ENCODE results near the gene NDUFS5.
A peak's percentile ranks its signal among the peaks of the same experiment; 100 is the strongest.
"Not testable (repeated sequence)": the region's sequence is repeated elsewhere in the genome, so short reads cannot be mapped to it uniquely, and the experiment has no call there.

The NDUFS5 gene

DNA sequence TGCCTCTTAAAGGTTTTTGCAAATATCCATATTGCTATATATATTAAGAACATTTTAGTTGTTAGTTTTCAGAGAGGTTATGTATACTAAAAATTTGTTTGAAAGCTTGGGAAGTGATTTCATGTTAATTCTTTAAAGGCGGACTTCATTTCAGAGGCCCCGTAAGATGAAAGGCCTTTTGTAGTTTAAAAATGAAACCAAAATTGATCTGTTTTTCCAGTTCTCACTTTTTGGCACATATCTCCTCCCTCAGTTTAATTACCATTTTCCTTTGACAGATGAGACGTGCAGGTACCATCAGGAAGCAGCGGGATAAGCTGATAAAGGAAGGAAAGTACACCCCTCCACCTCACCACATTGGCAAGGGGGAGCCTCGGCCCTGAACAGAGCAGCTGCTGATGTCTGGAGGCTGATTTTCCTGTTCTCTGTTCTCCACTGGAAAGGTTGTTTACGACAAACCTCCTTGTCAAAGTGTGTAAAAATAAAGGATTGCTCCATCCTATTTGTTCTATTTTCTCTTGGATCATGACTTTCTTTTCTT, 8.0 kb downstream of the NDUFS5 start:
- Mint-ChIP-seq H3K36me3 (peaks cover 58% of the 10 kb centered on the region), H3K9me3 (no peaks in the 10 kb centered on the region), H3K4me1 (peaks cover 48% of the 10 kb centered on the region), H3K27me3 (no peaks in the 10 kb centered on the region), H3K27ac (peak overlapping the region; percentile 91), H3K4me3 (peak overlapping the region; percentile 70)
- DNase-seq = peak; percentile 40
- CTCF ChIA-PET = interaction anchor here (1.2 kb wide), 1 partner anchor 10 kb away, joined by 5 read pairs; no protein-coding TSS in a partner anchor

DNA sequence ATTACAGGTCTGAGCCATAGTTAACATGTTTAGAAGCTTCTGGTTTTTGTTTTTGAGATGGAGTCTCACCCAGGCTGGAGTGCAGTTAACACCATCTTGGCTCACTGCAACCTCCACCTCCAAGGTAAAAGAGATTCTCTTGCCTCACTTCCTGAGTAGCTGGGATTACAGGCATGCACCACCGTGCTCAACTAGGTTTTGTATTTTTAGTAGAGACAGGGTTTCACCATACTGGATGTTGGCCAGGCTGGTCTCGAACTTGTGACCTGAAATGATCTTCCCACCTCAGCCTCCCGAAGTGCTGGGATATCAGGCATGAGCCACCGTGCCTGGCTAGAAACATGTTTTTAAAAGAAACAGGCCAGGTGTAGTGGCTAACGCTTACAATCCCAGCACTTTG, 10.5 kb downstream of the NDUFS5 start:
- H3K36me3 Mint-ChIP-seq = peaks cover 49% of the 10 kb centered on the region
- H3K4me1 Mint-ChIP-seq = peaks cover 46% of the 10 kb centered on the region
- no peak for DNase-seq
- no peaks in the 10 kb centered on the region for H3K9me3 Mint-ChIP-seq
- CTCF ChIA-PET = no interaction called here
- no peaks in the 10 kb centered on the region for H3K27me3 Mint-ChIP-seq
- H3K4me3 Mint-ChIP-seq = no peak overlapping the region
- no peak overlapping the region for H3K27ac Mint-ChIP-seq

DNA sequence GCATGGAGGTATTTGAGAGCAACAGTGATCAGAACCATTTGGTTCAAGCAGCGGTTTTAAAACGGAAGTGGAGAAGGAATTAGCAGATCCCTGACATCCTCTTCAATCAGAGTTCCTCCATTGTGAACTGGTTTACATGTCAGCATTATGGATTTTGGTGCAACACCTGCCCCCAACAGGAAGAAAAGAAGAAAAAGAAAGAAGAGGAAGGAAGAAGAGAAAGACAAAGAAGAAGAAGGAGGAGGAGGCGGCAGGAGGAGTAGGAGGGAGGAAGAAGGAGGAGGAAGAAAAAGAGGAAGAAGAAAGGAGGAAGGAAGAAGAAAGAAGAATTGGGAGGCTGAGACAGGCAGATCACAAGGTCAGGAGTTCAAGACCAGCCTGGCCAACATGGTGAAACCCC, 17.4 kb downstream of the NDUFS5 start:
- Mint-ChIP-seq H3K9me3 (no peaks in the 10 kb centered on the region), H3K4me1 (peaks cover 14% of the 10 kb centered on the region), H3K36me3 (peaks cover 24% of the 10 kb centered on the region), H3K27me3 (no peaks in the 10 kb centered on the region), H3K4me3 (no peak overlapping the region), H3K27ac (no peak overlapping the region)
- no peak for DNase-seq
- CTCF ChIA-PET = no interaction called here

DNA sequence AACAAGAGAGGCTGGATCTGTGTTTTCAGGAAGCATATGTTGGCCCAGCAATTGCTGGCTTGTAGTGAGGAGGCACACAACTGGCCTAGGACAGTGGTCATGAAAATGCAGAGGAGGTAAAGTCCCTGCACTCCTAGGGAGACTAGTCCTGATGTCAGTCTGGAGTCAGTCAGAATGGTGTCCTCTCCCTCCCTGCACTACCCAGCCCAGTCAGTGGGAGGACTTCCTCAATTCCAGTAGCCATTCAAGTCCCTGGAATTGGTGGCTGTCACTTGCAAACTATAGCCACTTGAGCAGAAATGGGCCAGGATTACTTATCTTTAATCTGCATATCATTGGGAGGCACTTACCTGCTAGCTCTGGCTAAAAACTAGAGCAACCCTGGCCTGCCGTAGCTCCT, 18.6 kb downstream of the NDUFS5 start:
- CTCF ChIA-PET = no interaction called here
- Mint-ChIP-seq H3K27ac (no peak overlapping the region), H3K9me3 (no peaks in the 10 kb centered on the region), H3K4me3 (no peak overlapping the region), H3K4me1 (peaks cover 5% of the 10 kb centered on the region), H3K36me3 (peaks cover 20% of the 10 kb centered on the region), H3K27me3 (no peaks in the 10 kb centered on the region)
- DNase-seq = no peak

DNA sequence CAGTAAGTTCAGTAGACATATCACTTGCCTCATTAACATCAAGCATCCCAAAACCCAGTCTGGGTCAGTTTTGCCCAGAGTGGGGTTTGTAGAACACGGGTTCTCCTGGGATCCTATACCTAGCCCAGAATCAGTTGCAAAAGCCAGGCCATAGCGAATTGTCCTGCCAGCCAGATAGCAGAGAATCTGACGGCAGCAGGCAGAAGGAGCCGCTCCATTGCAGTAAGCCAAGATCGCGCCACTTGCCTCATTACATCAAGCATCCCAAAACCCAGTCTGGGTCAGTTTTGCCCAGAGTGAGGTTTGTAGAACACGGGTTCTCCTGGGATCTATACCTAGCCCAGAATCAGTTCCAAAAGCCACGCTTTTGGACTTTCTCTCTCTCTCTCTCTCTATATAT, 19.1 kb downstream of the NDUFS5 start:
- no peaks in the 10 kb centered on the region for H3K9me3 Mint-ChIP-seq
- no peaks in the 10 kb centered on the region for H3K27me3 Mint-ChIP-seq
- DNase-seq = no peak
- H3K36me3 Mint-ChIP-seq = peaks cover 20% of the 10 kb centered on the region
- no peak overlapping the region for H3K27ac Mint-ChIP-seq
- CTCF ChIA-PET = no interaction called here
- peaks cover 7% of the 10 kb centered on the region for H3K4me1 Mint-ChIP-seq
- no peak overlapping the region for H3K4me3 Mint-ChIP-seq

DNA sequence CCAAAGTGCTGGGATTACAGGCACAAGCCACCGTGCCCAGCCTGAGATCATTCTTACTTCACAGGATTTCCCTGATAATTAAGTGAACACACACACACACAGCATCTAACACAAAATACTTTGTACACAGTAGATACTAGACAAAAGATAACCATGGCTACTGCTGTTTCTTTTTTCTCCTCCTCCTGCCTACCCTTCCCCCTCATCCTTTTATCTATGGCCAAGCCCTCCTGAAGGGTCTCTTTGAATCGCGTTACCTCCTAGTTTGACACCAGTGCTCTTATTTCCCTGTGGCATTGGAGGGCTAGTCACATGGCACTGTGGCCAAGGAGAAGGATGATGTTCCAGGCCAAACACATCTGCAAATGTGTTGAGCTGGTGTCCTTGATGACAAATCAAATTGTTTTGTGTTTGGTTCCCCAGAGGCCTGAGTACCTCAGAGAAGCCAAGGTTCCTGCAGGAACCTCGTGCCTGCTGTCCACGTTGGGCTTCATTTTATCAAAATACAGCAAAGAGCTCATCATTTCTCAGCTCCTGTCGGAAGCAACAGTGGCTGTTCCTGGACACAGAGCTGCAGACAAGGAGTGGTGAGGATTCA, 20.6 kb downstream of the NDUFS5 start:
- Mint-ChIP-seq H3K4me3 (no peak overlapping the region), H3K36me3 (peaks cover 20% of the 10 kb centered on the region), H3K27ac (peak overlapping the region; percentile 42), H3K27me3 (no peaks in the 10 kb centered on the region), H3K4me1 (peaks cover 13% of the 10 kb centered on the region), H3K9me3 (no peaks in the 10 kb centered on the region)
- no peak for DNase-seq
- CTCF ChIA-PET = interaction anchor here (0.6 kb wide), 1 partner anchor 999 kb away, joined by 3 read pairs; no protein-coding TSS in a partner anchor

DNA sequence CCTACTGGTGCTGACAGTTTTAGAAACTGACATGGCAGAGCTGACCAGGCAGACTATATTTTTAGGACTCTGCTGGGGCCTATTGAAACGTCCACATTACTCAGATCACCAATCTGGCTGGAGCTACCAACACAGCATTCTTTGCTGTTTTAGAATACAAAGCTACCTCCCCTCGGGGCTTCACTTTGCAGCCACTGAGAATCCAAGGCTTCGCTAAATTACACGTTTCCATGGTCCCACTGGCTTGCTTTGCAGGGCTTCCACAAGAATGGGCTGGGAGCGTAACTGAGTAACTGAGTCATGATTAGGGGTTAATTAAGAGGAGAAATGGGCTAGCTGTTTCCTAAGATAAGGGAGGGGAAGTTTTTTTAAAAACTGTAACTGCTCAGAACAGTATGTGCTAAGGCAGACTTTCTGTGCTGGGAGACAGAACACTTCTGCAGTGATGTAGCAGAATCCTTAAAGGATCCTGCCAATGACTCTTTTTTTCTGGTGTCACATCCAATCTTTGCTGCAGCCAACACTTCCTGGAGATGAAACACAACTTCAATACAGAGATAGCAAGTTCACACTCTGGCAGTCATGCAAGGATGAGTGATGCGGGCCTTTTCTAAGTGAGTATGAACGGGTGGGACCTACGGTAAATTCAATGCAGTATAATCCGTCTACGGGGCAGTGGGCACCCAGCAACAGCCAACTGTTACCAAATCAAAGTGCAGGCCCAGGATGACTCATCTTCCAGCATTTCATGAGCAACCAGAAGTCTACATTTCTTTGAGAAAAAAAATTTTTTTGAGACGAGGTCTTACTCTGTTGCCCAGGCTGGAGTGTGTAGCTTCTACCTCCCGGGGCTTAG, 21.5 kb downstream of the NDUFS5 start:
- Mint-ChIP-seq H3K9me3 (no peaks in the 10 kb centered on the region), H3K4me1 (peaks cover 13% of the 10 kb centered on the region), H3K4me3 (no peak overlapping the region), H3K27ac (no peak overlapping the region), H3K36me3 (peaks cover 14% of the 10 kb centered on the region), H3K27me3 (no peaks in the 10 kb centered on the region)
- CTCF ChIA-PET = interaction anchor here (0.6 to 0.7 kb wide), 3 partner anchors 13 to 998 kb away, joined by 3 to 5 read pairs (median 4); no protein-coding TSS in a partner anchor
- no peak for DNase-seq

DNA sequence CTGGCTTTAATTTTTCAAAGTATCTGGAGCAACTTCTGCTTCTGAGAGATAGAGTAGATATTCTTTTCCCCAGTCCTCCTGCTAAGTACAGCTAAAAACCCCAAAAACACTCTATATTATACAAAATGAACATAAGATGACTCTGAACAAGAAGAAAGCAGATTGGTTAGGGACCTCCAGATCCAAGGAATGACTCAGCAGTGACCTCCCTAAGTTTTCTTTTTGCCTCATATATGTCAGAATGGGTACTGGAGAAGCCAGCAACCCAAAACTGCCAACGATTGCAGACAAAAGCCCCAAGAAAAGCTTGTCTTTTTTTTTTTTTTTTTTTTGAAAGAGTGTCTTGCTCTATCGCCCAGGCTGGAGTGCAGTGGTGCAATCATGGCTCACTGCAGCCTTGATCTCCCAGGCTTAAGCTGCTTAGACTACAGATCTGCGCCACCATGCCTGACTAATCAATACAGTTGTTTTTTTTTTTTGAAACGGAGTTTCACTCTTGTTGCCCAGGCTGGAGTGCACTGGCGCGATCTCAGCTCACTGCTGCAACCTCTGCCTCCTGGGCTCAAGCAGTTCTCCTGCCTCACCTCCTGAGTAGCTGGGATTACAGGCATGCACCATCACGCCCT, 22.7 kb downstream of the NDUFS5 start:
- Mint-ChIP-seq H3K27ac (no peak overlapping the region), H3K27me3 (no peaks in the 10 kb centered on the region), H3K9me3 (no peaks in the 10 kb centered on the region), H3K36me3 (peaks cover 4% of the 10 kb centered on the region), H3K4me1 (peaks cover 10% of the 10 kb centered on the region), H3K4me3 (no peak overlapping the region)
- CTCF ChIA-PET = no interaction called here
- DNase-seq = no peak

DNA sequence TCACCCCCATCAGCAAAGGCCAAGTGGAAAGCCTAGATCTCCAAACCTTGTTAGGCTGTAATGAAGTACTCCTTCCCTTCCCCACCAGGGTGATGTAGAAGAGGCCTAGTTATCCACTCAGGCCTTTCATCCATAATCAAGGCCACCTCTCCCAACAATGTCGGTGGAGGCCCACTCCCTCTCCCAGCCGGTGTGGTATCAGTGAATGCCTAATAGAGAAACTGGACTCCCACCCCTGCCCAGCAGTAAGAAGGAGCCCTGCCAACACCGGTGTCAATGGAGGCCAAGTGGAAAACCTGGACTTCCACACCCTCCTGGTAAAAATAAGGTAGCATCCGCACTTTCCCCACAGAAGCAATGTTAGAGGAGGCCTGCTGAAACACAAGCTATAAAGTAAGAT, 23.9 kb downstream of the NDUFS5 start:
- no peak overlapping the region for H3K4me3 Mint-ChIP-seq
- H3K27ac Mint-ChIP-seq = no peak overlapping the region
- no peaks in the 10 kb centered on the region for H3K9me3 Mint-ChIP-seq

DNA sequence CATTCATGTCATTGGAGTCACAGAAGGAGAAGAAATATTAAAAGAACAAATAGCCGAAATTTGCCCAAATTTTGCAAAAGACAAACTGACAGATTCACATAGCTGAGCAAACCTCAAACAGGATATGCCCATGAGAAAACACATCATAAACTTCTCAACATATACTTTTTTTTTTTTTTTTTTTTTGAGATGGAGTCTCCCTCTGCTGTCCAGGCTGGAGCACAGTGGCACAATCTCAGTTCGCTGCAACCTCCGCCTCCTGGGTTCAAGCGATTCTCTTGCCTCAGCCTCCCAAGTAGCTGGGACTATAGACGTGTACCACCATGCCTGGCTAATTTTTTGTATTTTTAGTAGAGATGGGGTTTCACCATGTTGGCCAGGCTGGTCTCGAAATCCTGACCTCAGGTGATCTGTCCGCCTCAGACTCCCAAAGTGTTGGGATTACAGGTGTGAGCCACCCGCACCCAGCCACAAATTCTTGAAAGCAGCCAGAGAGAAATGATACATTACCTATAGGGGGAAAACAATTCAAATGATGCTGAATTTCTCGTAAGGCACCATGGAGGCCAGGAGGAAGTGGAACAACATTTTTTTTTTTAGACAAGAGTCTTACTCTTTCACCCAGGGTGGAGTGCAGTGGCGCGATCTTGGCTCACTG, 25.2 kb downstream of the NDUFS5 start:
- H3K27ac Mint-ChIP-seq, H3K36me3 Mint-ChIP-seq, H3K27me3 Mint-ChIP-seq, DNase-seq, H3K4me1 Mint-ChIP-seq, H3K4me3 Mint-ChIP-seq, H3K9me3 Mint-ChIP-seq: not testable (repeated sequence)
- CTCF ChIA-PET = interaction anchor here (0.7 kb wide), 1 partner anchor 311 kb away, joined by 3 read pairs; no protein-coding TSS in a partner anchor

More for the DNA sequence above, 23.9 kb downstream of the NDUFS5 start:
- H3K27me3 Mint-ChIP-seq = no peaks in the 10 kb centered on the region
- H3K4me1 Mint-ChIP-seq = peaks cover 10% of the 10 kb centered on the region
- CTCF ChIA-PET = interaction anchor here (0.8 kb wide), 1 partner anchor 42 kb away, joined by 3 read pairs; no protein-coding TSS in a partner anchor
- H3K36me3 Mint-ChIP-seq = peaks cover 1% of the 10 kb centered on the region
- no peak for DNase-seq

DNA sequence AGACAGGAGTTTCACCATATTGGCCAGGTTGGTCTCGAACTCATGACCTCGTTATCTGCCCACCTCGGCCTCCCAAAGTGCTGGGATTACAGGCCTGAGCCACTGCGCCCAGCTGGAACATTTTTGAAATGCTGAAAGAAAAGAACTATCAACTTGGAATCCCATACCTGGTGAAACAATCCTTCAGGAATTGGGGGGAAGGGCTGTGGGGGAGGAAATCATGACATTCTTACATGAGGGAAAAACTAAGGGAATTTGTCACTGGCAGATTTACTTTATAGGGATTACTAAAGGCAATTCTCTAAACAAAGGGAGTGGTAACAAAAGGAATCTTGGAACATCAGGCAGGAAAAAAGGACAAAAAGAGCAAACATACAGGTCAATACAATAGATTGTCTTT, 25.8 kb downstream of the NDUFS5 start:
- peaks cover 10% of the 10 kb centered on the region for H3K4me1 Mint-ChIP-seq
- DNase-seq = no peak
- H3K27ac Mint-ChIP-seq = no peak overlapping the region
- peaks cover 1% of the 10 kb centered on the region for H3K36me3 Mint-ChIP-seq
- no peak overlapping the region for H3K4me3 Mint-ChIP-seq
- CTCF ChIA-PET = no interaction called here
- no peaks in the 10 kb centered on the region for H3K27me3 Mint-ChIP-seq
- H3K9me3 Mint-ChIP-seq = no peaks in the 10 kb centered on the region

DNA sequence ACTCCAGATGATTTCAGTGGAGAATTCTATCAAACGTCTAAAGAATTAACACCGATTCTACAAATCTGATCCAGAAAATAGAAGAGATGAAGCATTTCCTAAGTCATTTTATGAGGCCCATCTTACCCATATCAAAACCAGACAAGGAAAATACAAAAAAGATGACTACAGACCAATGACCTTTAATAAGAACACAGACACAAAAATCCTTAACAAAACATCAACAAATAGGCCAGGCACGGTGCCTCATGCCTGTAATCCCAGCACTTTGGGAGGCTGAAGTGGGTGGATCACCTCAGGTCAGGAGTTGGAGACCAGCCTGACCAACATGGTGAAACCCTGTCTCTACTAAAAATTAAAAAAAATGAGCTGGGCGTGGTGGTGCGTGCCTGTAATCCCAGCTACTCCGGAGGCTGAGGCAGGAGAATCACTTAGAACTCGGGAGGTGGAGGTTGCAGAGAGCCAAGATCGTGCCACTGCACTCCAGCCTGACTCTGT, 29.1 kb downstream of the NDUFS5 start:
- H3K4me3 Mint-ChIP-seq, H3K27ac Mint-ChIP-seq, H3K4me1 Mint-ChIP-seq, H3K9me3 Mint-ChIP-seq, CTCF ChIA-PET, DNase-seq, H3K27me3 Mint-ChIP-seq, H3K36me3 Mint-ChIP-seq: not testable (repeated sequence)

DNA sequence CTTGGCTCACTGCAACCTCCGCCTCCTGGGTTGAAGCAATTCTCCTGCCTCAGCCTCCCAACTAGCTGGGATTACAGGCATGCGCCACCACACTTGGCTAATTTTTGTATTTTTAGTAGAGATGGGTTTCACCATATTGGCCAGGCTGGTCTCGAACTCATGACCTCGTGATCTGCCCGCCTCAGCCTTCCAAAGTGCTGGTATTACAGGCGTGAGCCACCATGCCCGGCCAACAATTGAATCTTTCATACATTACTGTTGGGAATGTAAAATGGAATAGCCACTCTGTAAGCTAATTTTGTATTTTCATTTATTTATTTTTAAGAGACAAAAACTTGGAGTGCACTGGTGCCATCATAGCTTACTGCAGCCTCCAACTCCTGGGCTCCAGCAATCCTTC, 35.4 kb downstream of the NDUFS5 start:
- CTCF ChIA-PET, H3K36me3 Mint-ChIP-seq, H3K4me1 Mint-ChIP-seq, H3K9me3 Mint-ChIP-seq, H3K4me3 Mint-ChIP-seq, DNase-seq, H3K27me3 Mint-ChIP-seq, H3K27ac Mint-ChIP-seq: not testable (repeated sequence)

DNA sequence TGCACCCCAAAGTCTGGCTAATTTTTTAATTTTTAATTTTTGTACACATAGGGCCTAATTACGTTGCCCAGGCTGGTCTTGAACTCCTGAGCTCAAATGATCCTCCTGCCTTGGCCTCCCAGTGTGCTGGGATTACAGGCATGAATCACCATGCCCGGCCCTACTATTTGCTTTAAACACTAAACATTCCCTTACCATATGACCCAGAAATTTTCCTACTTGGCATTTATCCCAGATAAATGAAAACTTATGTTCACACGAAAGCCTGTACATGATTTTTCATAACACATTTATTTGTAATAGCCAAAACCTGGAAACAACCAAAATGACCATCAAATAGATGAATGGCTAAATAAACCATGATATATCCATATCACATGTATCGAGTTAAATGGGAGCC, 35.8 kb downstream of the NDUFS5 start:
- no peak for DNase-seq
- Mint-ChIP-seq H3K27ac (no peak overlapping the region), H3K4me1 (no peaks in the 10 kb centered on the region), H3K9me3 (no peaks in the 10 kb centered on the region), H3K27me3 (no peaks in the 10 kb centered on the region), H3K4me3 (no peak overlapping the region), H3K36me3 (no peaks in the 10 kb centered on the region)
- CTCF ChIA-PET = no interaction called here

Measured in activated naive CD4-positive, alpha-beta T cell treated with anti-CD3 and anti-CD28 coated beads, Interleukin-2, amount 10 ng/mL, durations not matched to agents 7 days and 5 days (primary cell).